AG09319 (cell line): ENCODE measurements around the gene MIB1.

Experiments used
- DNase-seq: peaks from one replicate; pipeline ENCODE4 v3.0.0-alpha.2; 2010; ENCODE audit warnings: low read depth; ENCODE audit errors: extremely low read depth
- CTCF ChIP-seq: IDR thresholded peaks from 2 replicates; pipeline ENCODE4 v1.5.1; 2011; ENCODE audit warnings: low read depth, mild to moderate bottlenecking, inconsistent platforms, low read length, moderate library complexity

The MIB1 gene

DNA sequence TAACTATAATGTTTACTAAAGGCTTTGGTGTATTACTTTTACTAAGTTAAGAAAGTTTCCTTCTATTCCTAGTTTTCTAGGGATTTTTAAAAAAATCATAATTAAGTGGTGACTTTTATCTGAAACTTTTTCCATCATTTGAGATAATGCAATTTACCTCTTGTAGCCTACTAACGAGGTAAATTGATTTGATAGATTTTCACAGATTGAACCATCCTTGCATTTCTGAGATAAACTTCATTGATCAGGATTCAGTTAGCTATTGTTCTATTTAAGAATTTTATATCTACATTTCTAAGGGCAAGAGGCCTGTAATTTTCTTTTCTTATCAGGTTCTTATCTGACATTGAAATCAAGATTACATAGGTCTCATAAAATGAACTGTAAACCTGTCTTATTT, 178.1 kb downstream of the MIB1 start:
- no peak for DNase-seq
- no peak for TF ChIP-seq CTCF
